Measurements from ENCODE around the gene VDAC1.

VDAC1 gene

GRCh38 chr5:133932441-133933168, 72.2 kb downstream of the VDAC1 start:
- TF ChIP-seq CTCF (IDR thresholded peaks at IDR 0.05; ENCODE audit: low read depth, low read length), result no peak

GRCh38 chr5:133931546-133931945, 73.2 kb downstream of the VDAC1 start:
- in situ Hi-C loops (cut with HindIII; ENCODE audit: low sequenced_read_pairs), result no loop called here
- no peak for DNase-seq (ENCODE audit: low read depth, low spot score)
- no peak for TF ChIP-seq CTCF (IDR thresholded peaks at IDR 0.05; ENCODE audit: low read depth, low read length)
- H3K4me3 ChIP-seq (ENCODE audit: low read depth, low read length), result no peak overlapping the region

More at GRCh38 chr5:133932441-133933168, 72.2 kb downstream of the VDAC1 start:
- DNase-seq (ENCODE audit: low read depth, low spot score), result no peak
- in situ Hi-C loops (cut with HindIII; ENCODE audit: low sequenced_read_pairs), result no loop called here
- no peak overlapping the region for H3K4me3 ChIP-seq (ENCODE audit: low read depth, low read length)

- no peak for TF ChIP-seq CTCF (IDR thresholded peaks at IDR 0.05; ENCODE audit: low read depth, low read length)
These were observed 74.0 kb downstream of the VDAC1 start for GRCh38 chr5:133930813-133931090.

GRCh38 chr5:133930061-133930812, 74.5 kb downstream of the VDAC1 start:
- DNase-seq (ENCODE audit: low read depth, low spot score), result peak; percentile 82
- no peak overlapping the region for H3K4me3 ChIP-seq (ENCODE audit: low read depth, low read length)
- in situ Hi-C loops (cut with HindIII; ENCODE audit: low sequenced_read_pairs), result no loop called here
- no peak for TF ChIP-seq CTCF (IDR thresholded peaks at IDR 0.05; ENCODE audit: low read depth, low read length)

More at GRCh38 chr5:133930813-133931090, 74.0 kb downstream of the VDAC1 start:
- in situ Hi-C loops (cut with HindIII; ENCODE audit: low sequenced_read_pairs), result no loop called here
- H3K4me3 ChIP-seq (ENCODE audit: low read depth, low read length), result no peak overlapping the region
- DNase-seq (ENCODE audit: low read depth, low spot score), result no peak

- H3K4me3 ChIP-seq (ENCODE audit: low read depth, low read length), result no peak overlapping the region
These were observed 76.0 kb downstream of the VDAC1 start for GRCh38 chr5:133928587-133929393.

More at GRCh38 chr5:133928587-133929393, 76.0 kb downstream of the VDAC1 start:
- TF ChIP-seq CTCF (IDR thresholded peaks at IDR 0.05; ENCODE audit: low read depth, low read length), result no peak
- no peak for DNase-seq (ENCODE audit: low read depth, low spot score)
- in situ Hi-C loops (cut with HindIII; ENCODE audit: low sequenced_read_pairs), result no loop called here
